Esophagus muscularis mucosa (tissue), 4 donors: ENCODE measurements around the gene STT3B.

Experiments
- CTCF ChIP-seq, 3 experiments: fragments of 200-600 bp in 2 of 3; fragments of 450-650 bp in 1 of 3; sonication (generic) in 2 of 3; IDR thresholded peaks; one replicate each; pipeline ENCODE4 v1.5.1; 2017 to 2019; ENCODE audit warnings: antibody characterized with exemption in 3 of 3, mild to moderate bottlenecking in 2 of 3, moderate library complexity in 1 of 3
- EP300 ChIP-seq: sonication (generic); formaldehyde crosslinking; IDR thresholded peaks from one replicate; pipeline ENCODE4 v1.6.1; 2017; ENCODE audit warnings: antibody characterized with exemption
- POLR2A ChIP-seq: fragments of 450-650 bp; IDR thresholded peaks from one replicate; pipeline ENCODE4 v1.6.1; 2017; ENCODE audit warnings: antibody characterized with exemption, moderate library complexity, mild to moderate bottlenecking, low read depth

GRCh38 chr3:31625358-31625757 lies 92.6 kb downstream of the STT3B start:
- no peak for TF ChIP-seq EP300
- no peak for TF ChIP-seq POLR2A
- TF ChIP-seq CTCF (IDR thresholded peaks at IDR 0.05), result no peak
